Activated CD4-positive, alpha-beta T cell treated with anti-CD3 and anti-CD28 coated beads, Interleukin-2, amount 50 U/mL, for 24 hours (primary cell): Measurements from ENCODE around the gene SCG3.
"Not testable (repeated sequence)": the region's sequence is repeated elsewhere in the genome, so short reads cannot be mapped to it uniquely, and the experiment has no call there.

Source experiments
- DNase-seq, 2 donors: peaks; one replicate each; pipeline ENCODE4 v3.0.0-alpha.2; 2020; ENCODE audit warnings: low read depth in 1 of 2, low spot score in 1 of 2

SCG3 gene

DNA sequence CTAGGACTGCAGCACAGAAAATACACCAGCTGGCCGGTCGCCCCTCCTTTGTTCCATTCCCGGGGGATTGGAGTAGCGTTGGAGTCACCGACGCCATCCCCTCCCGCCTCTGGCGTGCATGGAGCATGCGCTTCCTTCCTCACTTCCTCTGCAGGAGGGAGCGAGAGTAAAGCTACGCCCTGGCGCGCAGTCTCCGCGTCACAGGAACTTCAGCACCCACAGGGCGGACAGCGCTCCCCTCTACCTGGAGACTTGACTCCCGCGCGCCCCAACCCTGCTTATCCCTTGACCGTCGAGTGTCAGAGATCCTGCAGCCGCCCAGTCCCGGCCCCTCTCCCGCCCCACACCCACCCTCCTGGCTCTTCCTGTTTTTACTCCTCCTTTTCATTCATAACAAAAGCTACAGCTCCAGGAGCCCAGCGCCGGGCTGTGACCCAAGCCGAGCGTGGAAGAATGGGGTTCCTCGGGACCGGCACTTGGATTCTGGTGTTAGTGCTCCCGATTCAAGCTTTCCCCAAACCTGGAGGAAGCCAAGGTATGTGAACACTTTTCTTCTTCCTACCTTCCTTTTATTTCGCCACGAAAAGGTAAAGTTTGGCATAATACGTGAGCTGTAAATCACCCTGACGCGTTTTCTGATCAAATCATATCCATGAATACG is at the start of gene SCG3:
Gene SCG3, plus strand, starts transcription at position 201 of the 661 bp plus-strand sequence. Its CDS starts 253 bp downstream, at position 454.
- peak; percentile 21 to 23 for DNase-seq

DNA sequence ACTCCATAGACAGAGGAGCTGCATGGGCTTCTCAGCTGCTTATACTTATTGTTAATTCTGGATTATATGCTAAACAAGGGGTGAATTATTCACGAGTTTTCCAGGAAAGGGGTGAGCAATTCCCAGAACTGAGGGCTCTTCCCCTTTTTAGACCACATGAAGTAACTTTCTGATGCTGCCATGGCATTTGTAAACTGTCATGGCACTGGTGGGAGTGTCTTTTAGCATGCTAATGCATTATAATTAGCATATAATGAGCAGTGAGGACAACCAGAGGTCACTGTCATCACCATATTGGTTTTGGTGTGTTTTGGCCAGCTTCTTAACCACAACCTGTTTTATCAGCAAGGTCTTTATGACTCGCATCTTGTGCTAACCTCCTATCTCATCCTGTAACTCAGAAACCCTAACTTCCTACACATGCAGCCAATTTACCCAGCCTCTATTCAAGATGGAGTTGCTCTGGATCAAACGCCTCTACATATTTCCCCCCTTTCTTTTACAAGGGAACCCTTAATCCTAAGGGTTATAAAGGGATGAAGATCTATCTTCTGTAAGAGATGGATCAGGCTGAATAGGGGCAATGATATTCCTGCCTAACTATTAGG is 46.6 kb upstream of the SCG3 start:
- DNase-seq: no peak

DNA sequence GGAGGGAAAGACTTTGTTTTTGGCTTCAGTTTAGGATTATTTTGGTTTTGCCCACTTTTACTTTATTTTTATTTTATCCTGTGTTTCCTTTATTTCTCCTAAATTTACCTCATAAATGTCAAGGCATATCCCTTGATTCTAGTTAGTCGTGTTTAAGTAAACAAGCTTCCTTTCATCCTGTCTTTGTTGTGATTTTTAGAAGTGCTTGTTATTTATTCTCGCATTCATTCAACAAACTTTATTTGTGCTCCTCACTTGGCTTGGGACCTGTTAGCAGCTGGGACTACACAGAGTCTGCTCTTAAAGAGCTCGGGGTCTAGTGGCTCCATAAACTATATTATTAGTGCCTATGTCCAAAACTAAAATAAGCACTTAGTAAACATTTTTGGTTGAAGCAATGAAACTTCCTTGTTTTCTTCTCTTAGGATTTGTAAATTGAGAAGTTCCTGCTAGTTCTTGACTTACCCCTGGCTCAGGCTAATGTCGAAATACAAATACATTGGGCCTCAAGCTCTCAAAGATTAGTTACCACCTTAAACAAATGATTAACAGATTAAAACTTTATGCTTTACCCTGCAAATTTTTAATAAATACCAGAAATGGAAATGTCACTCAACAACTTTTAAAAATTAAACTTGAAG is 39.7 kb upstream of the SCG3 start:
- DNase-seq: no peak

DNA sequence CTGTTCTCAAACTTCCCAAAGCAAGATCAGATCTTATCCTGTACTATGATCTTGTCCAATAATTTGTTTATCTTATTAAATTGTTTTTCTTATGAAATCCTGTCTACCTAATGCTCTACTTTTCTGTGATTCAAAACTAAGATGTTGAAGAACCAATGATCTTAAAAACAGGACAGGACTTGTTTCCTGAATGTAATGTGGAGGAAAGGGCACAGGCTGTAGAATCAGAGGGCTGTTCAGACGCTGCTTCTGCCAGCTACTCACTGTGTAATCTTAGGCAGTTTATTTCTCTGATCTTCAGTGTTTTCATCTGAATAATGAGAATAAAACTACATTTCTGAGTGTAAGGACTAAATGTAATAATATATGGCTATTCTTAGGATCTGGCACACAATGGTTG is 38.6 kb upstream of the SCG3 start:
- DNase-seq: no peak

DNA sequence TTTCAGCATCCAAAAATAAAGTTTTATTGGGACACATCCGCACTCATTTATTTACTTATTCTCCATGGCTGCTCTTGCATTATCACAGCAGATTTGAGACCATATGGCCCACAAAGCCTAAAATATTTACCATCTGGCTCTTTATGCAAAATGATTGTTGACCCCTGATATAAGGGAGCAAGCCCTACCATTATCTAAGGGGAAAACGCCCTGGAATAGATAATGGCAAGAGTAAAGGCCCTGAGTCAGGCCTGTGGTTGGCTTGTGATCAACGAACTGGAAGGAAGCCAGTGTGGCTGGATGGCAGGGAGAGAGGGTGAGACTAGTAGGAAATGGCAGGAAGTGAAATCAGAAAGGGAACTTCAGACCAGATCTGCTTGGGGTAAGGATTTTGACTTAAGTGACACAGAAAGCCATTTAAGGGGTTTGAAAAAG is 34.2 kb upstream of the SCG3 start:
- no peak for DNase-seq

DNA sequence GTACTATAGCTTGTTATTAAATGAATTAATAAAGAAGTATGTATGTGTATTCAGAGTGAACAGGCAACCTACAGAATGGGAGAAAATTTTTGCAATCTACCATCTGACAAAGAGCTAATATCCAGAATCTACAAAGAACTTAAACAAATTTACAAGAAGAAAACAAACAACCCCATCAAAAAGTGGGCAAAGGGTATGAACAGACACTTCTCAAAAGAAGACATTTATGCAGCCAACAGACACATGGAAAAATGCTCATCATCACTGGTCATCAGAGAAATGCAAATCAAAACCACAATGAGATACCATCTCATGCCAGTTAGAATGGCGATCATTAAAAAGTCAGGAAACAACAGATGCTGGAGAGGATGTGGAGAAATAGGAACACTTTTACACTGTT is 33.2 kb upstream of the SCG3 start:
- not testable (repeated sequence) for DNase-seq

DNA sequence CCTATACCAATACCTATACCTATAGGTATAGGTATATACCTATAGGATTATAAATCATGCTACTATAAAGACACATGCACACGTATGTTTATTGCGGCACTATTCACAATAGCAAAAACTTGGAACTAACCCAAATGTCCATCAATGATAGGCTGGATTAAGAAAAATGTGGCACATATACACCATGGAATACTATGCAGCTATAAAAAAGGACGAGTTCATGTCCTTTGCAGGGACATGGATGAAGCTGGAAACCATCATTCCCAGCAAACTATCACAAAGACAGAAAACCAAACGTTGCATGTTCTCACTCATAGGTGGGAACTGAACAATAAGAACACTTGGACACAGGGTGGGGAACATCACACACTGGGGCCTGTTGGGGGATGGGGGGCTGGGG is 32.7 kb upstream of the SCG3 start:
- DNase-seq: not testable (repeated sequence)

DNA sequence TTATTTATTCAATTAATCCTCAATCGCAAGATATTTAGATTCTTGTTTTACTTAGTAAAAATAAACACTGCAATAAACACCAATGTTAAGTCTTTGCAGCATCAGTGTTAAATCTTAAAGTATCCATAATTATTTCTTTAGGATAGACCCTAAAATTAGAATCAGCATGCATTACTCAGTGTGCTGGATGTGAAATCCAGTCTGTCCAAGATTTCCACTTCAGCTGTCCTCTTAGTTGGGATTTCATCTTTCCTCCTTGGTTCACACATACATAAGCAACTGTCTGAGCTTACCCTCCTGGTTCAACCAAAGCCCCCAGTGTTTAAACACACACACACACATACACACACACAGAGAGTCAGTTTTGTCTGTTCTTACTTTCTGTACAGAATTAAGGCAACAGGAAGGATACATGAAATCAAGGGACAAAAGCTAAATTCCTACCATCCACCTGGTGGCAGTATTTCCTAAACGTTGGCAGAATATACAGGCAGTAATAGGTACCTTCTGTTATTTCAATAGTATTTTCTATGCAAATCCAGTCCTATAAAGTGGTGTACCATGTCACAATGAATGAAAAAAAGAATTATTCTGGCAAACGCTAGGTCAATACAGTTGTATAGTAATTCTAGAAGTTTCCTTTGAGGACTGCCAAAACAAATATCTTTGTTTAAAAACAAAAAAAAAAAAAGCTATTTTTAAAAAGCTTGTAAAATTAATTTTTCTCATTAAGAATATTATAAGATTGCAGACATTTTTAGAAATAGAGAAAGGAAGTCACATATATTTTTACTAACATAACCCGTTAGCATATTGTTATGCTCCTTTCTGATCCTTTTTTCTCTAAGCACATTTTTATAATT is 31.4 kb upstream of the SCG3 start:
- peak in 1 of 2 donors; percentile 60 for DNase-seq

DNA sequence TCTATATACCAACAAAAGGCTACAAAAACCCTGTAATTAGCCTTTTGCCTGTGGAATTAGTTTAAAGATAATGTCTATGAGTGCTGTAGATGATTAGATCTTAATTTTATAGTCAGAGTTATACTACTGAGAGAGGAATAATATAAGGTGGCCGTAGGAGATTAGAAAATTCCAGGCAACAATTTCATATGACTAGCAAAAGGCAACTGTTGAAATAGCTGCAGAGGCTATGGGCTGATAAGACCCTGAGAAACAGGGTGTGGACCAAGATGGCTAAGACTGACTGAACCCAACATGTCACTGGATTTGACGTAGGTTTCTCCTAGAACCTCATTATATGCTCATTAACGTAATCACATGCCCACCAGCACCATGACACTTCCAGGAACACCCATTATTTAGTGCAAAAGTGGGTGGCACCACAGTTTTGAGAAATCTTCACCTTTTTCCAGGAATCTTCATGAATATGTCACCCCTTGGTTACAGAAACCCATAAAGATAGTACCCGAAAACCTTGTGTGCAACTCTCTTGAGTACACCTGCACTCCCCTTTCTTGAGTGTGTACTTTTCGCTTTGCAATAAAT is 29.1 kb upstream of the SCG3 start:
- DNase-seq: no peak

DNA sequence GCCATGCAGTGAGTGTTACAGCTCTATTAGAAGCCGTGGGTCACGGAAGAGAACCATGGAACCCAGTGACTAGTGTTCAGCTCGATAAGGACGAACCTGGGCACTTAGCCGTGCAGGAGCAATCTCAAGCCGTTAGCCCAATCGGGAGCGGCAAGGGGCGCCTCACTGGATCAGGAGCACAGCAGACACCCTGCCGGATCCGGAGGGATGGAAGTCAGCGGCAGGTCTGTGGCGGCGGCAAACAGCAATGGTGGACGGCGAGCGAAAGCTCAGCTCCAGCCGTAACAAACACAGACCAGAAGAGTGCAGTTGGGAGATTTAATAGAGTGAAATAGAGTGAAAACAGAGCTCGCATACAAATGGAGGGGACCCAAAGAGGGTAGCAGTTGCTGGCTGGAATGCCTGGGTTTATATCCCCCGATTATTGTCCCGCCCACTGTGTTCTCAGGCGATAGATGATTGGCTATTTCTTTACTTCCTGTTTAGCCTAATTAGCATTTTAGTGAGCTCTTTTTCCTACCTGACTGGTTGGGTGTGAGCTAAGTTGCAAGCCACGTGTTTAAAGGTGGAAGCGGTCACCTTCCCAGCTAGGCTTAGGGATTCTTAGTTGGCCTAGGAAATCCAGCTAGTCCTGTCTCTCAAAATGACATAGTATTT is 25.8 kb upstream of the SCG3 start:
- DNase-seq: not testable (repeated sequence)

DNA sequence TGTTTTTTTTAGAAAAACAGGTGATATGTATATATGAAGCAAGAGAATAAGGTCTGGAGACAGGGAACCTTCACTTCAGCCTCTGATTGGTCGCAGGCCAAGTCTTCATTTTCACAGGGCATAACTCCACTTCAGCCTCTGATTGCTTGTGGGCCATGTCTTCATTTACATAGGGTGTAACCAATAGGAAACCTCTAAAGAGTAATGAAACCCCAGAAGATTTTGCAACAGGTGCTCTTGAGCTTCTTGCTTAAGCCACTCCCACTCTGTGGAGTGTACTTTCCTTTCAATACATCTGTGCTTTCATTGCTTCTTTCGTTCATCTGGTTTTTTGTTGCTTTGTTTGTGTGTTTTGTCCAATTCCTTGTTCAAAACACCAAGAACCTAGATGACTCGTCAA is 22.6 kb upstream of the SCG3 start:
- no peak for DNase-seq

DNA sequence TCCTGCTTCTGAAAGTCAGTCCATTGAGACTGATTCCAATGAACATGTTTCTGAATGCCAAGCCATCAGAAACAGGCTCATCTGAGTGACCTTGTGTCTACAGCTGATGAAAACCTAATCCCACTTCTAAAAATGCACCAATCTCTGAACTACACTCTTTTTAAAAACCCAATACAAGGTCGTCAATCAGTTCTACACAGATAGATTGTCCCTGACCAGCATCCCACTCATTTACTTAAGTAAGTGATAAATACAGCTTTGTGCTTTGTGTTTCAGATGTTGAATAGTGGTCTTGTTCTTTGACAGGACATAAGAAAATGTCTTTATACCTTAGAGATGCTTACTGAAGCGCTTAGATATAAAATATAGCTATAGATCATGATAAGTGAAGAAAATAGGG is 20.2 kb upstream of the SCG3 start:
- DNase-seq: no peak

DNA sequence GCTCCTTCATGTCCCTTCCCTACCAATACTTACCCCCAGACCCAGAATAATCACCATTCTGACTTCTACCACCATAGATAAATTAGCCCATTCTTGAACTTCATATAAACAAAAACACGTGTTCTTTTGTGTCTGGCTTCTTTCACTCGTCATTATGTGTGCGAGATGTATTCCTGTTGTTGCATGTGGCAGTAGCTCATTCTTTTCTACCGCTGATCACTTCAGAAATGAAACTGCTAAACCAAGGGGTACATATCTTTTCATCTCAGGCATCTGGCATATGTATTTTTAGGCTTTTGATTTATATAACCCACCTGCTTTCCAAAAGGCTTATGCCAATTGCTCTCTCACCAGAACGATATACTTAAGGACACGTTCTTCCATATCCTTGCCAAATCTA is 13.8 kb upstream of the SCG3 start:
- DNase-seq: no peak

DNA sequence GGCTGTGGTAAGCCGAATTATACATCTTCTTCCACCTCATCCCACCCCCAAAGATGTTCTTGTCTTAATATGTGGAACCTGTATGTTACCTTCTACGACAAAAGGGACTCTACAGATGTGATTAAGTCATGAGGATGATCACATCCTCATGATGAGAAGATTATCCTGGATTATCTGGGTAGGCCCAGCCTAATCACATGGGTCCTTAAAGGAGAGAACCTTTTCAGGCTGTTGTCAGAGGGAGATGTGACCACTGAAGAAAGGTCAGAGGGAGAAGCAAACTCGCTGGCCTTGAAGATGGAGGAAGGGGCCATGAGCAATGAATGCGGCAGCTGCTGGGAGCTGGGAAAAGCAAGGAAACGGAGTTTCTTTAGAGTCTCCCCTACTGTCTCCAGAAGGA is 12.9 kb upstream of the SCG3 start:
- no peak for DNase-seq

DNA sequence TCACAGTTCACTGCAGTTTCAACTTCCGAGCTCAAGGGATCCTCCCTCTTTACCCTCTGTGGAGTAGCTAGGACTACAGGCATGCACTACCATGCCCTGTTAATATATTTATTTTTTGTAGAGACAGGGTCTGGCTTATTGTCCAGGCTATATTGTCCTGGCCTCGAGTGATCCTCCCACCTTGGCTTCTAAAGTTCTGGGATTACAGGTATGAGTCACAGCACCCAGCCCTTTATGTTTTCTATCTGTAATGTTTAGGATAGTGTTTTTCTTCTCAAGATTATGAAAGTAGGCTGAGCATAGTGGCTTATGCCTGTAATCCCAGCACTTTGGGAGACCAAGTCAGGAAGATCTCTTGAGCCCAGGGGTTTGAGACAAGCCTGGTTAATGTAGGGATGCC is 11.9 kb upstream of the SCG3 start:
- no peak for DNase-seq

DNA sequence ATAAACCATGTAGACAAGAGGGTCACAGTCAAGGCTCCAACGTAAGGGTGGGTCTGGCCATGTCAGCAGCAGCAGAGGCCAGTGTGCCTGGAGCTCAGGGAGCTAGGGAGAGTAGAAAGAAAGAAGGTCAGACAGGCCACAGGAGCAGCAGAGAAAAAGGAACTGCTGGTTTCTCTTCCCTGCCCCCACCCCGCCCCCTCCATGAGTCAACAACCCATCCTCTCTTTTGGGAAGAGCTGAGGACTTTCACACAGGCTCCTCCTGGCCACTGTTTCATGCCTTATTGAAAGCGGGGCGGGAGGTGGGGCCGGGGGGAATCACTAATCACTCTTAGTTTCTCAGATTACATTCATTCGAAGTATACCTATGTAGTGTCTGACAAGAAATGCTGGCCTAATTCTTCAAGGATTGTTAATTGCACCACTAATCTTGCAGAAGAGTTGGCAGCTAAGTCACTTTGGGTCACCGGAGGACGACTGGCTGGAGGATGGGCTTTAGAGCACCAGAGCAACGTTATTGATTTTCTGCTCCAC is 9.1 kb upstream of the SCG3 start:
- no peak for DNase-seq

DNA sequence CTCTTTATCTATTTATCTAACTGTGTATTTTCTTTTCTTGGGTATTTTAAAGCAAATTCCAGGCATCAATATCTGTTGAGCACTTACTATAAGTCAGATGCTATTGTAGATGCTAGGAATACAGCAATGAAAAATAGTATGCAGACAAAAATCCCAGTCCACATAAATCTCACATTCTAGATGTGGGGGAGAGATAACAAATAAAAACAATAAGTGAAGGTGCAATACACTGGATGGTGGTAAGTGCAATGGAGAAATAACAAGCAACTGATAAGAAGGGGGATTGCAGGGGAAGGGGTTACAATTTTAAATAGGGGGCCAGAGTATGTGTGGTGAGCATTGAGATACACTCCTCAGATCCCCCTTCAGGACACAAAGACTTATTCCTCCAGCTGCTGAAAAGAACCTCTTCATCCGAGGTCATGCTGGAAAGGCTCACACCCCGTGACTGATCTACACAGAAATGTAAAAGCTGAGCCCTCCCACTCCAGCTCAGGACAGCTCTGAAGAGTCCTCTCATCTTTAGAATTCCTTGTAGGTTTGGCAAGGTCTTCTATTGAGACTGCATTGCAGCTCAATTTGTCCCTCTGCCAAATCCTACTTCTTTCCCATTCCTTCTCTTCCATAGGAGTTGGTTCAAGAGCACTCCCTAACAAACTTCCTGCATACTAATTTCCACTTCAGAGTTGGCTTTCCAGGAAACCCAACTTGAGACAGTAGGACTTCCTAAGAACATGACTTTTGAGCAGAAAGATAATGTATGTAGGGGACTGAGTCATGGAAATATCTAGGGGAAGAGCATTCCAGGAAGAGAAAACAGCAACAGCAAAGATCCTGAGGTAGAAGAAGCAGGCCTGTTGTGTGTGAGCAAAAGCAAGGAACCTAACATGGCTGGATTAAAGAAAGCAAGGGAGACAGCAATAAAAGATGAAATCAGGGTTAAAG is 8.1 kb upstream of the SCG3 start:
- DNase-seq: no peak

DNA sequence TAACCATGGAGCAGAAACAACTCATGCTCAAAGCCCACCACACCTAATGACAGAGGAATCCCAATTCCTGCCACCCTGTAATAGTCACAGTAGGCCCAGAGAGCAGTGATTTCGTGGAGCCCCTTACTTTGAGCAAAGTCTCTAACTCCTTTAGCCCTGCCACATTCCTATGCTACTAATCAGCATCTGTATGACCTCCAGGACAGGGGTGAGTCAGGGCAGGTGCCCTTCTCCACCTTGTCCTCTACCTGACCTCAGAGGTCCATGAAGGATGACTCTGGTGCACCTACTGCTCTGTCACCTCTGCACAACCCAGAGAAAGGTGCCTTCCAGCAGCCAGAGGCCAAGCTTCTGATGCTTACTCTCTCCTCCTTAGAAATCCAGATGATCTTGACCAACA is 6.1 kb upstream of the SCG3 start:
- no peak for DNase-seq

DNA sequence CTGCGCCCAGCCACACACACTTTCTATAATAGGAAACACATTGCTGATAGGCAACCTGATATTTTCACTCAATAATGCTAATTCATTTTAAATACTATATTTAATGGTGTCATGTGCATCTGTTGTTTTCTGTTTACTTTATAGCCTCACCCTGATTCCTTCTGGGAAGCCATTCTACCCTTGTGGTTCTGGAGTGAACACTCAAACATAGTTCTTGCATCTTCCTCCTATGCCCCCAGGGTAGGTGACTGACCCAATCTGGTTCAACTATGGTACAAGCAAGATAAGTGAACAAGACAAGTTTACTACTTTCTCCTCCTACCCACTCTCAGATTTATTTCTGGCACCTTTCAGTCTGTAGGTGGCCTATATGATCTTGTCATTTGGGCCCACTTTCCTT is 4.3 kb upstream of the SCG3 start:
- DNase-seq: no peak
